Mesenchymal stem cell (in vitro differentiated cells and primary cell): ENCODE data around the gene AGO4.

Experiments
- DNase-seq: peaks from one replicate; pipeline ENCODE4 v3.0.0-alpha.2; 2013
- H2AFZ ChIP-seq: one replicate; pipeline ENCODE4 v1.6.1; 2013; ENCODE audit warnings: low read depth, mild to moderate bottlenecking, control low read depth, inconsistent platforms, low read length, moderate library complexity
- H2AK5ac ChIP-seq: 2 replicates; pipeline ENCODE4 v1.6.1; 2013; ENCODE audit warnings: low read length, moderate library complexity, mild to moderate bottlenecking, inconsistent platforms; ENCODE audit not compliant: severe bottlenecking
- H2BK120ac ChIP-seq: one replicate; pipeline ENCODE4 v1.6.1; 2013; ENCODE audit warnings: low read depth, mild to moderate bottlenecking, inconsistent platforms, low read length, moderate library complexity
- H2BK12ac ChIP-seq, 2 experiments: one replicate each; pipeline ENCODE4 v1.6.1; 2013; ENCODE audit warnings: inconsistent platforms in 2 of 2, low read length in 2 of 2, mild to moderate bottlenecking in 2 of 2, moderate library complexity in 2 of 2, control low read depth in 1 of 2
- H2BK15ac ChIP-seq: one replicate; pipeline ENCODE4 v1.6.1; 2013; ENCODE audit warnings: mild to moderate bottlenecking, low read depth, inconsistent platforms; ENCODE audit not compliant: poor library complexity, severe bottlenecking
- H2BK5ac ChIP-seq: 2 replicates; pipeline ENCODE4 v1.6.1; 2013; ENCODE audit warnings: low read depth, mild to moderate bottlenecking, low read length, control low read depth, inconsistent platforms; ENCODE audit not compliant: poor library complexity, severe bottlenecking
- H3K14ac ChIP-seq, 2 experiments: one replicate each; pipeline ENCODE4 v1.6.1; 2013; ENCODE audit warnings: inconsistent platforms in 2 of 2, low read length in 2 of 2, control low read depth in 1 of 2, mild to moderate bottlenecking in 1 of 2, moderate library complexity in 1 of 2
- H3K18ac ChIP-seq, 2 experiments: one replicate each; pipeline ENCODE4 v1.6.1; 2013; ENCODE audit warnings: inconsistent platforms in 2 of 2, low read length in 2 of 2, control low read depth in 1 of 2, low read depth in 1 of 2, mild to moderate bottlenecking in 1 of 2
- H3K23ac ChIP-seq, 2 experiments: one replicate each; pipeline ENCODE4 v1.6.1; 2013; ENCODE audit warnings: inconsistent platforms in 2 of 2, low read length in 2 of 2, mild to moderate bottlenecking in 2 of 2, moderate library complexity in 2 of 2, control low read depth in 1 of 2
- H3K27ac ChIP-seq: 2 replicates; pipeline ENCODE4 v1.5.1; 2013; ENCODE audit warnings: mild to moderate bottlenecking, moderate library complexity, low read length, control low read depth, inconsistent platforms; ENCODE audit not compliant: poor library complexity, severe bottlenecking
- H3K27me3 ChIP-seq, 2 experiments: 2 replicates each; pipeline versions ENCODE4 v1.6.1 to v1.7.0; 2013; ENCODE audit warnings: low read length in 2 of 2, mild to moderate bottlenecking in 2 of 2, moderate library complexity in 2 of 2, control low read depth in 1 of 2, inconsistent platforms in 1 of 2; ENCODE audit not compliant: control insufficient read depth in 1 of 2, insufficient read depth in 1 of 2
- H3K36me3 ChIP-seq, 2 experiments: 2 replicates each; pipeline versions ENCODE4 v1.6.1 to v1.7.0; 2013; ENCODE audit warnings: low read length in 2 of 2, control low read depth in 1 of 2, inconsistent platforms in 1 of 2, low read depth in 1 of 2, mild to moderate bottlenecking in 1 of 2; ENCODE audit not compliant: insufficient read depth in 2 of 2, control insufficient read depth in 1 of 2
- H3K4ac ChIP-seq, 2 experiments: one replicate each; pipeline ENCODE4 v1.6.1; 2013; ENCODE audit warnings: inconsistent platforms in 2 of 2, low read length in 2 of 2, mild to moderate bottlenecking in 2 of 2, moderate library complexity in 2 of 2, control low read depth in 1 of 2, low read depth in 1 of 2
- H3K4me1 ChIP-seq: 2 replicates; pipeline ENCODE4 v1.6.1; 2013; ENCODE audit warnings: low read depth, low read length, control low read depth; ENCODE audit not compliant: control insufficient read depth, insufficient read depth
- H3K4me2 ChIP-seq: 2 replicates; pipeline ENCODE4 v1.6.1; 2013; ENCODE audit warnings: low read length, mild to moderate bottlenecking, inconsistent platforms; ENCODE audit not compliant: poor library complexity, severe bottlenecking
- H3K4me3 ChIP-seq, 2 experiments: 2 replicates each; pipeline versions ENCODE4 v1.5.1 to v1.7.0; 2013; ENCODE audit warnings: low read length in 2 of 2, mild to moderate bottlenecking in 2 of 2, control low read depth in 1 of 2, low read depth in 1 of 2; ENCODE audit not compliant: insufficient read depth in 1 of 2
- H3K79me1 ChIP-seq: replicated peaks from 2 replicates; pipeline ENCODE4 v1.6.1; 2013; ENCODE audit warnings: mild to moderate bottlenecking, control low read depth, low read length, inconsistent platforms; ENCODE audit not compliant: poor library complexity, severe bottlenecking
- H3K9ac ChIP-seq: 2 replicates; pipeline ENCODE4 v1.7.0; 2013; ENCODE audit warnings: mild to moderate bottlenecking, low read length, moderate library complexity
- H3K9me3 ChIP-seq: 2 replicates; pipeline ENCODE4 v1.7.0; 2013; ENCODE audit warnings: mild to moderate bottlenecking, low read length; ENCODE audit not compliant: control insufficient read depth
- H4K8ac ChIP-seq: one replicate; pipeline ENCODE4 v1.6.1; 2013; ENCODE audit warnings: inconsistent platforms, mild to moderate bottlenecking, low read length, moderate library complexity
- H4K91ac ChIP-seq: one replicate; pipeline ENCODE4 v1.6.1; 2013; ENCODE audit warnings: mild to moderate bottlenecking, low read length, inconsistent platforms
- WGBS: methylation state at CpG from one replicate; pipeline ENCODE4 v1.1.7; 2013; ENCODE audit warnings: mixed read lengths; 5-methylcytosine and 5-hydroxymethylcytosine counted together

The AGO4 gene

GRCh38 chr1:35838693-35839245 lies 31.0 kb downstream of the AGO4 start:
- no peaks in the 10 kb centered on the region for H3K79me1 ChIP-seq
- no peak overlapping the region for H3K4ac ChIP-seq
- no peak overlapping the region for H2BK5ac ChIP-seq
- H3K4me2 ChIP-seq: no peak overlapping the region
- no peaks in the 10 kb centered on the region for H3K9me3 ChIP-seq
- H4K91ac ChIP-seq: no peak overlapping the region
- H3K23ac ChIP-seq: no peak overlapping the region
- no peak overlapping the region for H3K14ac ChIP-seq
- H3K9ac ChIP-seq: no peak overlapping the region
- H2BK12ac ChIP-seq: no peak overlapping the region
- WGBS: 99% methylated on average over 5 of the region's 8 CpGs
- H3K4me3 ChIP-seq: no peak overlapping the region
- no peak overlapping the region for H4K8ac ChIP-seq
- H2BK120ac ChIP-seq: no peak overlapping the region
- no peak for DNase-seq
- H3K27me3 ChIP-seq: no peaks in the 10 kb centered on the region
- H3K18ac ChIP-seq: no peak overlapping the region
- peaks cover 41 to 85% of the 10 kb centered on the region in 2 experiments for H3K36me3 ChIP-seq
- no peak overlapping the region for H2AFZ ChIP-seq
- no peaks in the 10 kb centered on the region for H3K4me1 ChIP-seq
- H2AK5ac ChIP-seq: no peak overlapping the region
- no peak overlapping the region for H2BK15ac ChIP-seq
- no peak overlapping the region for H3K27ac ChIP-seq

- Histone ChIP-seq H3K36me3 (peaks cover 20 to 73% of the 10 kb centered on the region in 2 experiments), H2AK5ac (no peak overlapping the region), H3K9me3 (no peaks in the 10 kb centered on the region), H3K14ac (no peak overlapping the region), H2BK5ac (no peak overlapping the region), H3K4me1 (no peaks in the 10 kb centered on the region), H3K9ac (no peak overlapping the region), H4K91ac (no peak overlapping the region), H3K79me1 (no peaks in the 10 kb centered on the region), H3K18ac (no peak overlapping the region), H4K8ac (no peak overlapping the region), H3K27me3 (no peaks in the 10 kb centered on the region), H2AFZ (no peak overlapping the region), H3K4me2 (no peak overlapping the region), H2BK12ac (no peak overlapping the region), H2BK120ac (no peak overlapping the region), H2BK15ac (no peak overlapping the region), H3K27ac (no peak overlapping the region), H3K4me3 (no peak overlapping the region), H3K4ac (no peak overlapping the region), H3K23ac (no peak overlapping the region)
- no peak for DNase-seq
- 93% methylated on average over 1 of the region's 1 CpG for WGBS
Observed at GRCh38 chr1:35844826-35845225, 37.0 kb downstream of the AGO4 start.

GRCh38 chr1:35845766-35846165 lies 38.0 kb downstream of the AGO4 start:
- no peak overlapping the region for H3K18ac ChIP-seq
- no peak overlapping the region for H3K23ac ChIP-seq
- H3K4me3 ChIP-seq: no peak overlapping the region
- no peak overlapping the region for H3K4me2 ChIP-seq
- no peak overlapping the region for H4K91ac ChIP-seq
- no peak overlapping the region for H2BK120ac ChIP-seq
- H2BK5ac ChIP-seq: no peak overlapping the region
- H3K9ac ChIP-seq: no peak overlapping the region
- peaks cover 19 to 77% of the 10 kb centered on the region in 2 experiments for H3K36me3 ChIP-seq
- H3K4ac ChIP-seq: no peak overlapping the region
- H3K4me1 ChIP-seq: no peaks in the 10 kb centered on the region
- no peak for DNase-seq
- H3K79me1 ChIP-seq: no peaks in the 10 kb centered on the region
- no peak overlapping the region for H2BK12ac ChIP-seq
- WGBS: 97% methylated on average over 1 of the region's 1 CpG
- no peaks in the 10 kb centered on the region for H3K27me3 ChIP-seq
- H4K8ac ChIP-seq: no peak overlapping the region
- H3K9me3 ChIP-seq: no peaks in the 10 kb centered on the region
- H3K27ac ChIP-seq: no peak overlapping the region
- no peak overlapping the region for H2AFZ ChIP-seq
- no peak overlapping the region for H2BK15ac ChIP-seq
- no peak overlapping the region for H2AK5ac ChIP-seq
- no peak overlapping the region for H3K14ac ChIP-seq

- no peak for DNase-seq
- H2BK12ac ChIP-seq: no peak overlapping the region
- no peak overlapping the region for H3K4me3 ChIP-seq
- H3K18ac ChIP-seq: no peak overlapping the region
- no peak overlapping the region for H2BK120ac ChIP-seq
- no peak overlapping the region for H2BK15ac ChIP-seq
- H3K9me3 ChIP-seq: no peaks in the 10 kb centered on the region
- no peak overlapping the region for H2BK5ac ChIP-seq
- H3K27ac ChIP-seq: no peak overlapping the region
- no peak overlapping the region for H2AK5ac ChIP-seq
- no peak overlapping the region for H4K91ac ChIP-seq
- peaks cover 7 to 75% of the 10 kb centered on the region in 2 experiments for H3K36me3 ChIP-seq
- H3K4me2 ChIP-seq: no peak overlapping the region
- H2AFZ ChIP-seq: no peak overlapping the region
- no peak overlapping the region for H3K14ac ChIP-seq
- H3K23ac ChIP-seq: no peak overlapping the region
- H4K8ac ChIP-seq: no peak overlapping the region
- H3K4ac ChIP-seq: no peak overlapping the region
- no peaks in the 10 kb centered on the region for H3K27me3 ChIP-seq
- H3K9ac ChIP-seq: no peak overlapping the region
- WGBS: 100% methylated on average over 1 of the region's 1 CpG
- no peaks in the 10 kb centered on the region for H3K4me1 ChIP-seq
- H3K79me1 ChIP-seq: no peaks in the 10 kb centered on the region
Observed at GRCh38 chr1:35847935-35848565, 40.2 kb downstream of the AGO4 start.
